Measurements from ENCODE around the gene LONP2.

DNA sequence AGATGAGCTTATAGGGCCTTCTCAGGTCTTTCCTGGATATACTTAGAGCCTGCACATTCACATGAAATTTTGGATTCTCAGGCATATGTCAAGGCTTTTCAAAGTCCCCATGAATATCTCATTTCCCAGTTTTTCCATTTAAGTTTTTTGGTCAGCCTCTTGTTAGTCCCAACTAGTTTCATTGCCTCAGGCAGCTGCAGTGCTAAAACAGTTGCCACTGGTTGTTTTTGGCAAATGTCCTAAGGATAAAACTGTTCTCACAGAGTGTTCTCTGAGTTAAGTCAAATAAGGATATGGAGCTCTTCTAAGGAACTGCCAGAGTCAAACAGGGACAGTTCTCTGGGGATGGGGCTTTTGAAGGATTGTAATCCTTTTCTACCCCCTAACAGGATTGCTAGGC is 43.1 kb downstream of the LONP2 start:
- TF ChIP-seq, protein P1, sequence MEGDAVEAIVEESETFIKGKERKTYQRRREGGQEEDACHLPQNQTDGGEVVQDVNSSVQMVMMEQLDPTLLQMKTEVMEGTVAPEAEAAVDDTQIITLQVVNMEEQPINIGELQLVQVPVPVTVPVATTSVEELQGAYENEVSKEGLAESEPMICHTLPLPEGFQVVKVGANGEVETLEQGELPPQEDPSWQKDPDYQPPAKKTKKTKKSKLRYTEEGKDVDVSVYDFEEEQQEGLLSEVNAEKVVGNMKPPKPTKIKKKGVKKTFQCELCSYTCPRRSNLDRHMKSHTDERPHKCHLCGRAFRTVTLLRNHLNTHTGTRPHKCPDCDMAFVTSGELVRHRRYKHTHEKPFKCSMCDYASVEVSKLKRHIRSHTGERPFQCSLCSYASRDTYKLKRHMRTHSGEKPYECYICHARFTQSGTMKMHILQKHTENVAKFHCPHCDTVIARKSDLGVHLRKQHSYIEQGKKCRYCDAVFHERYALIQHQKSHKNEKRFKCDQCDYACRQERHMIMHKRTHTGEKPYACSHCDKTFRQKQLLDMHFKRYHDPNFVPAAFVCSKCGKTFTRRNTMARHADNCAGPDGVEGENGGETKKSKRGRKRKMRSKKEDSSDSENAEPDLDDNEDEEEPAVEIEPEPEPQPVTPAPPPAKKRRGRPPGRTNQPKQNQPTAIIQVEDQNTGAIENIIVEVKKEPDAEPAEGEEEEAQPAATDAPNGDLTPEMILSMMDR (IDR thresholded peaks at IDR 0.05; ENCODE audit: low read length): no peak
- TF ChIP-seq EZH2 (optimal IDR thresholded peaks at IDR 0.05; ENCODE audit: low read depth, low read length): no peak
